GM18858 (cell line): ENCODE results near the gene TOM1L2.
"Not testable (repeated sequence)": the region's sequence is repeated elsewhere in the genome, so short reads cannot be mapped to it uniquely, and the experiment has no call there.

Experiments used
- ATAC-seq: cut with Tn5 transposase; IDR thresholded peaks from one replicate; pipeline ENCODE4 v1.9.1; 2021; ENCODE audit not compliant: unreplicated experiment

The TOM1L2 gene

DNA sequence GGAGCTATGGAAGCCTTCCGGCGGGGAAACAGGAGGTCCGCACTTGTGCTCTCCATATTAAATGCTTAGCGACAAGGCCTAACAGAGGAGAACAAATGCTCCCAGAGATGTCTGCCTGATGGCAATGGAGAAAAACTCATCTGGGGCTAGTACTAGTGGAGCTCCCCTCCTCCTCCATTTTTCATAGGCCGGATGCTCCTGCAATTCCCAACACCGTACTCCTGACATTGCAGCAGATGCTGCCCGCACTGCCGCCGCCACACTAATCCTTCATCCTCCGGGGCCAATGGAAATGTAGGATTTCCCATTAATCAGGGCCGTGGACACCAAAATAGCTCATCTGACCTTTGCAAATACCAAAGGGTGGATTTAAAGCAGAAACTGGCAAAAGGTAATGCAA is 27.5 kb downstream of the TOM1L2 start:
- no peak for ATAC-seq

DNA sequence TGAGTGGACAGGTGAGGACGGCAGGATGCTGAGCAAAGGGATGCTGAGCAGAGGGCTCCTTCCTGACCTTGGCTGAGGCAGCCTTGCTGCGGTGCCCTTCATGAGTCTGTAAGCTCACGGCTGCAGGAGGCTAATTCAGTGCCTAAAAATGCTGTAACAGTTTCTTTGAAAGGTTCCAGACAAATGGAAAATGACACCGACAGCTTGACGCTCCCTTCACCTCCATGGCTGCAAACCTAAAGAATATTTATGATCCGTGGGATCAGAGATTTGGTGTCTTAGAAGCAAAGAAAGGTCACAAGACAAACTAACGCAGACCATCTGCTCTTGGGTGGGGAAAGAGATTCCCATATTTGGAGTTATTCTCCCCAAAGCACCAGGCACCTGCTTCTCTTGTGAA is 28.0 kb downstream of the TOM1L2 start:
- no peak for ATAC-seq

DNA sequence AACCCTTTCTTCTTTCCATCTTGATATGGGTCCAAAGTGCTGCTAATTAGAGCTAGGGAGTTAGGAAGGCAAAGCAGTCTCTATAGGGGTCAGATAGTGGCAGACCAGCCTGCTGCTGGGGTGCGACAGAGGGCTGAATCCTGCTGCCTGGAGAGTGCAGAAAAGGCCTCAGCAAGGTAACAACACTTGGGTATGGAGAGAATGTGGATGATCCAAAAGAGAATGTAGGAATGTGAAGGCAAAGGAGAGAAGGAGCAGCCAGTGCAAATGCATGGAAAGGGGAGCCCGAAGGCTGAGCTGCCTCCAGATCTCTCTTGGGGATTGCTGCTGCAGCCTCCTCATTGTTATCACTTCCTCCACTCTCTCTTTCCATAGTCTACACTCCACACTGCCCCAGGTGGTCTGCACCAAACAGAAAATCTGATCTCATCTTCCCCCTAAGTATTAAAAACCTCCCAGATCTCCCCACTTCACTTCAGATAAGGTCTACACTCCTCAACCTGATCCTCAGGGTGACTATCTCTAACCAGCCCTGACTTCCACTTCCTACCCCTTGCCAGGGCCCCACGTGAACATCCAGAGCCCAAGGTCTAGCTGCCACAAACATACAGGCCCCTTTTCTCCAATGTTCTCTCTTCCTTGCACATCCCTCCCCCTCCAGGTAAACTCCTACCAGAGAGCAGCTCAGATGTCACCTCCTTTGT is 28.8 kb downstream of the TOM1L2 start:
- no peak for ATAC-seq

DNA sequence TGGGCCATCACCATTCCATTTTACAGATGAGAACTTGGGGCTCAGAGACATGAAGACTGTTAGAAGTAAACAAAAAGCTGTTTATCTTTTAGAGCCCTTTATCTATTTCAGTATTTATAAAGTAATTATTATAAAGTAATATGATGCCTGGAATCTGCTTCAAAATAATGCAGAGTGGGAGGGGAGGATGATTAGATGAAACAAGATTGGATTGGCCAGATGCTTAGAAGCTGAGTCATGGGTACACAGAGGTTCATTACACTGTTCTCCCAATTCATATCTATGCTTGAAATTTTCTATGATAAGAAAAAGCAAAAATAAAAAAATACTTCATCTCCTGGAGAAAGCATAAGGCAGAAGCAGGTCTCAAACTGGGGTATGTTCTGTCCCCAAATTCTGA is 29.4 kb downstream of the TOM1L2 start:
- no peak for ATAC-seq

DNA sequence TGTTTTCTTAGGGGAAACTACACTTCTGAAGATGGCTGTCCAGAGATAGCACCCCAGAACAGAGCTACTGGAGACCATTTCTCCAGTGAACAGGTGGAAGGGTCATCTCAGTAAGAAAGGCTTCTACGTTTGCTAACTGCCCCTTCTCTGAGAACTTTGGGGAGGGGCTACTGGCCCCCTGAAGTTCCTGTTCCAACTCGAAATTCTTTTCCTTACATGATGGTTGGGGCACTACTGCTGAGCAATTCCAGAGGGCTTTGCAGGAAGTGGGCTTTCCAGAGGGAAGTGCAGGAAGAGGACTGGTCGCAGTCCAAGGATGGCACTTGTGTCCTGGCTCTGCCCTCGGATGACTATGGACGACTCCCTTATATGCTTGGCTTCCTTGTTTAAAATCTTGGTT is 31.2 kb downstream of the TOM1L2 start:
- no peak for ATAC-seq

DNA sequence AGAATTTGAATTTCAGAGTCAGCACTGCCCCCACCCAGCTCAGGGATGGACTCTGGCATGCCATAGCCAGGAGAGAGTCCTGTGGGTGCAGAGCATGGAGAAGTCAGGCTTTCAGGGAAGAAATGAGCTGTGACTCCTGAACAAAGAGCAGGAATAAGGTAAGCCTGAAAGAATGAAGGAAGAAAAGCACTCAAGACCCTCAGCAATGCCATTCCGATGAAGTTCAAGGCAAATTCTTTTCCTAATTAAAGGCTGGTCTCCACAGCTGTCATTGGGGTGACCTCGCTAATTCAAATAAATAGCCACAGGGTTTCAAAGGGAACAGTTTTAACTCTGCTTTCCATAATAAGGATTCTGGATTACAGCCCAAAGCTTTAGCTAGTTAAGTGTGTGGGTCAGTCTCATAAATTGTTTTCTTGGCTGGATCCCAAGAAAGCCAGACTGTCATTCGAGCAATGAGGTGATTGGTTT is 31.7 kb downstream of the TOM1L2 start:
- ATAC-seq, result no peak

DNA sequence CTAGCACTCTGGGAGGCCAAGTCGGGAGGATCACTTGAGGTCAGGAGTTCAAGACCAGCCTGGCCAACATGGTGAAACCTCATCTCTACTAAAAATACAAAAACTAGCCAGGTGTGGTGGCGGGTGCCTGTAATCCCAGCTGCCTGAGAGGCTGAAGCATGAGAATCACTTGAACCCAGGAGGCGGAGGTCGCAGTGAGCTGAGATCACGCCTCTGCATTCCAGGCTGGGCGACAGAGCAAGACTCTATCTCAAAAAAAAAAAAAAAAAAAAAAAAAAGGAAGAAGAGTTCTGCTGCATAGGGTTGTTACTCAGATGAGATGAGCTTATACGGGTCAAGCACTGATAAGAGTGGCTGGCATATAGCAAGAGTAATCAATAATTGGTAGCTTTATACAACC is 32.3 kb downstream of the TOM1L2 start:
- not testable (repeated sequence) for ATAC-seq

DNA sequence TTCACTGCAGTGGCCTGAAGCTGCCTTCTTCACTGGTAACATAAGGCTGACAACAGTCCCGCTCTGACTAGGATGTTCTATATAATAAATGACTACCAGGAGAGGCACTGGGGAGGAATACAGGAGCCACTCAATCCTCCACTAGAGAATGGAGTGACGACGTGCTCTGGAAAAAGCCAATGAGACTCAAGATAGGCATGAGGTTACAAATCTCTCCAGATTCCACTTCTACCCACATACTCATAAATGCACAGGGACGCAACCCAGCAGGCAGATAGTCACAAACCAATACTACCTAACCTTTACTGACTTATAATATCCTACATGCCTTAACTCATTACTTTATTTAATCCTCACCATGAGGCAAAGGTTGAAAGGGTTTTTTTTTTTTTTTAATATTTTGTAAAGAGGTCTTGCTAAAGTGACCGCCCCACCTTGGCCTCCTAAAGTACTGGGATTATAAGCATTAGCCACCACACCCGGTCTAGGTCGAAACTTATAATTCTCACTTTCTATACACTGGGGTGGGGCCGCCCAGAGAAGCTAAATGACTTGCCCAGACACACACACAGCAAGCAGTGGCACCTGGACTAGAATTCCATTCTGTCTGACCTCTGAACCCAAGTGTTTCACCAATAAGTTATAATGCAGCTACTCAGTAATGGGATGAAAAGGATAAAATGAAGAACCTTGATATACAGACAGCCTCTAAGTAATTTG is 33.7 kb downstream of the TOM1L2 start:
- no peak for ATAC-seq

DNA sequence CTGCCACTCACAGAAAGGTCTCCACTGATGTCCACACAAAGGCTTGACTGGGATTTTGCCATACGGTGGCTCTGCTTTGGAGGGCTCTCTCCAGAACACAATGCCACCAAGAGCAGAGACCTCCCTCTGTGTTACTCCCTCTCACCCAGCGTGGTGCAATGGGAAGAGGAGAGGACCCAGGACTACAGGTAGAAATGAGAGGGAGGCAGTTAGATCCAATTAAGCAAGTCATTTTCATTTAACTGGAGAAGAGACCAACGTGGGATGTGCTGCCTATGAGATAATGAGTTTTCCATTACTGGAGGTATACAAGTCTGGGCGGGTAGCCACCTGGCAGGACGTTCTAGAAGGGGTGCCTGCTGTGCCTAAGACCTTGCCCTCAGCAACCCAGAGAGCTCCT is 34.2 kb downstream of the TOM1L2 start:
- no peak for ATAC-seq

DNA sequence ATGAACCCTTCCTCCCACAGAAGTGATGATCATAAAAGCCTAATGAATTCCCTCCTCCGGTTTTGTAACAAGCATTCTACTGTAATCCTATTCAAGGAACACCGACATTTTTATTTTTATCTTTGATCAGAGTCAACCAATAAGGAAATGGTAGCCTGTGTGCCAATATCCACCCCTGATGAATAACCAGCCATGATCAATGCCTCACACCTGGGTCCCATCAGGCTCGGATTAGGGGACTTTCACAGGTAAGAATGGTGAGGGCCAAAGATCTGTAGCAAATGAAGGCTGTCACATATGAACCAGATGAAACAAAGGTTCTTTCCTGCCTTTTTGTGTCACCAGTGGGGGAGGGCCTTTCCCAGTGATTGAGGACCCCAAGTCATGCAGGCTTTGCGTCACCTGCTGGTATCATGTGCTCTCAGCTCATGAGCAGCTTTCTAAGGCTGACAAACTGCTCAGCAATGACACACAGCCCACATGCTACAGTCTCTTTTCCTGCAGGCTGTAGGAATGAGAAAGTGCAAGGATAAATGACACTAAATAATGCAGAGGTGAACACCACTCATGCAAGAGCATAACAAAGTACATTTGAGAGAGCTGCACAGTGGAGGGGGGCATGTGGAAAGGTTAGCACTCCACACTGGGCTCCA is 34.9 kb downstream of the TOM1L2 start:
- no peak for ATAC-seq

DNA sequence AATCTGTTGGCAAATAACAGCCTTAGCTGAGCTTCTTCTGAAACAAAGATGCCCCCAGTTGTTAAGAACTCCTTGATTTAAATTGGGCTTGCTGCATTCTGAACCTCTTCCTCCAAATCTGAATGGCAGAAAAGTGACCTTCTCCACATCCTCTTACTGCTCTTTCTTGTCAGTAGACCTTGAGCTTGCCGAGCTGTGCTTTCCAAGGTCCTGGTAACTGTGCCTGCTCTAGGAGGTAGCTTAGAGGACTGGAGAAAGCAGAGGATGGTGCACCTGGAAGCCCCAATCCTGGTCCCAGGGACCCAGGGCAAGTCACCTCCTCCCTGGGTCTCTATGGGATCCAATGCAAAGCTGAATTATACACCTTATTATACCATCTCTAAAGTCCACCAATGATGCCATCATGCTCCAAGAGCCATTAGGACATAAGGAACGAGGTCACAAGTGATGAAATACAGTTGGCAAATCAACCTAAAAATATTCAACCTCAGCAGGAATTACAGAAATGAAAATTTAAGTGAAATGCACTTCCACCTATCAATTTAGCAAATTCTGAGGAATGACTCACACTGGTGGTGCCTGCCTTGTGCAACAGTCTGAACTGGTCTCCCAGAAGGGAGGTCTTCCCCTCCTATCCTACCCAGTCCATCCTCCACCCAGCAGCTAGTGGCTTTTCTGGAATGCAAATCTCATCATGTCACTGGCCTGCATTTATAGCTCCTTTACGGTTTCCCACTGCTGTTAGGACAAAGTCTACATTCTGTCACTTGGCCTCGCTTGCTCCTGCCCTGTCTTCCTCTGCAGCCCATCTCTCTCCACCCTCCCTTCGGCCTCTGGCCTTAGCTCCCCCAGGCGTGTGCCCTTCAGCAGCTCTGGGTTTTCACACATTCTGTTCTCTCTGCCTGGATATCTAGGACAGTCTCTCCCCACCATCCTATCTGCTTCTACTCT is 36.6 kb downstream of the TOM1L2 start:
- no peak for ATAC-seq

DNA sequence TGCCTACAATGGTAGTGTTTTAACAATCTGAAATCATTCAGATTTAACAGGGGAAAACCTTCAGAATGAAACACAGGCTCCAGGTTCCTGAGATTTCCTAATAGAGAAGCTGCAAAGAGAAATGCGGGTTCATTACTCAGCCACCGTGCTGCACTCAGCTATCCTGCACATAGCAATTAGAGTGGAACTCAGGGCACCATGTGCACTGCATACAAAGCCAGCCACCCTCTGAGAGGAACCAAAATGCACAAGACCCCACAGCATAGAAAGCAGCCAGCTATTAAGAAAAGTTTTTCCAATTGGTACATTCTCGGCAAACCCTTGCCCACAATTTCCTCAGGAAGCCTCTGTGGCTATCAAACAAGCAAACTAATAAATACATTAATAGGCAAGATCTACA is 37.4 kb downstream of the TOM1L2 start:
- no peak for ATAC-seq

DNA sequence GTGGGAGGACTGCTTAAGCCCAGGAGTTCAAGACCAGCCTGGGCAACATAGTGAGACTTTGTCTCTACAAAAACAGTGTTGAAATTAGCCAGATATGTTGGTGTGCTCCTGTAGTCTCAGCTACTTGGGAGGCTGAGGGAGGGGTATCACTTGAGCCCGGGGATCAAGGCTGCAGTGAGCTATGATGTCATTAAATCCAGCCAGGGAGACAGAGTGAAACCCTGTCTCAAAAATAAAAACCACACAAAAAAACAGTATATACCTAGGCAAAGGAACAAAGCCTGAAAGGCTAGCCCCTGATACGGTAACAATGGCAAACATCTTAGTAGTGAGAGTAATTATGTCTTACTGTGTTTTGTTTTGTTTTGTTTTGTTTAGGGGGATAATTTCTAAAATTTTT is 38.0 kb downstream of the TOM1L2 start:
- ATAC-seq, result no peak

DNA sequence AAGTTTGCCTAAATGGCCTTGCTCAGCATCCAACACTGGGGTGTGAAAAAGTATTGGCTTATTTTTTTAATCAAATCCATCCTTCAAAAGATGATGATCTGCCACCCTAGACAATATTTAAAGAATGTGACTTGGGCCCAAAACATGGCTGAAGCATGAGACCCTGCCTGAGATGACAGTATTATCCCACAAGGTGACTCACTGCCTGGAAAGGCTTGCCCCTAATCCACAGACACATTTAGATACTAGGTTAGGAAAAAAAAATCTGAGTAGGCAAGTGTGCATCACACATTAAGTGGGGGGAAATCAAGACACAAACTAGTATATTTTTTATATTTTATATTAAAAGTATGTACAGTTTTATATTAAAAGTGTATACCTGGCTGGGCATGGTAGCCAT is 38.4 kb downstream of the TOM1L2 start:
- ATAC-seq, result no peak

DNA sequence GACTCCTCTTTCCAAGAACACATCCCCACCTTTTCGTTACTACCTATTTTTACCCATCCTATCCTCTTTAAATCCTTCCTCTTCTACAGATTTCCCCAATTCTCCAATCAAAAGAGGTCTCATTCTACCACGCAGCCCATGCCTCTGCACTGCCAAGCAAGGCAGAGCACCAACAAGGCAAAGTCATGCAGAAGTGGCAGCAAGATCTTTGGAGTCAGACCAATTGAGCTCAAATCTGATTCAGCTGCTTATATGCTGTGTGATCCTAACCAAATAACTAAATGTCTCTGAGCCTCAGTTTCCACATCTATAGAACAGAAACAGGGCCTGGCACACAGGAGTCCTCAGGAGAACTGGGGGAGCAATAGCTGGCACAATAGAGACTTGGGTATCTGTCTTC is 41.0 kb downstream of the TOM1L2 start:
- no peak for ATAC-seq

DNA sequence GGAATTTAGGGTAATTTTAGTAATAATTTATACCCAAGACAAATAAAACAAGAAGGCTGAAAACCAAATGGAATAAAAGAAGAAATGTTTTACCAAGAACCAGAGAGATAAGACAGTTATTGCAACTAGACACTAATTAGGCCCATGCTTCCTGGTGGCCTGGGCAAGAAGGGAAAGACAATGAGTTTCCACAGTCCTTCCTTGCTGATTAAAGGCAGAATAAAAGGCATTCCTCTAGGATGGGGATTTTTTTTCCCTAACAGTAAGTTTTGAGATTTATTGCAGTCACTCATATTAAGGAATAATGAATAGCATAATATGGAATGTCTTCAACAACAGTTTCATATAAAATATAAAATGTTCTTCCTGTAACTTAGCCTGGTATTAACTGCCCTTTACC is 41.5 kb downstream of the TOM1L2 start:
- no peak for ATAC-seq

DNA sequence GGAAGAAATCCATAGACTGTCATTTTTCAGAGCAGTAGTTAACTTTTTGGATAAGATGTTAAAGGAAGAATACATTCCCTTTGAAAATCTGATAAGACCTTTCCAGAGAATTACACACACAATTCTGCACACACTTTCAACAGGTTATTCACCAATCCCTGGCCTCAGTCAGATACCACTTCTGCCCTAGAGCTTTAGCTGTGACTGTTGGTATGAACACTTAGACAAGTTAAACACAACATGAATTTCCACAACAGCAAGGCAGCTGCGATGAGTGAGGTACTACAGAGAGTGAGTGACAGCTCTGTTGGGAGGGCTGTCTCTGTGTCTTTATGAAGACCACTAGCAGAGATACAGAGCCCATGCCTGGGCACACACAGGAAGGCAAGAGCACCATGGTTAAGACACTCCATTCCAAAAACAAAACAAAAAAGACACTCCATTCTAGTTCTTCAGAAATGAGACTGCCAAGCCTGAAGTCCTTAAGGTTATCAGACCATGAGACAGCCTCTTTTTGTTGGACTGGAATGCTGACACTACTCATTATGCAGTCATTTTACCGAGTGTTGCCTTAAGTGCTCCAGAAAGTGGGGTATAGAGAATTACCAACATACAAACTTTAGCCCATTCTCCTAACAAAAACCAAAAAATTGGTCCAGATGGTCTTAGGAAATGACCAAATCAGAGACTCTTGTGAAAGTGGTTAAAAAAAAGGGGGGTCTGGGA is 42.4 kb downstream of the TOM1L2 start:
- no peak for ATAC-seq

DNA sequence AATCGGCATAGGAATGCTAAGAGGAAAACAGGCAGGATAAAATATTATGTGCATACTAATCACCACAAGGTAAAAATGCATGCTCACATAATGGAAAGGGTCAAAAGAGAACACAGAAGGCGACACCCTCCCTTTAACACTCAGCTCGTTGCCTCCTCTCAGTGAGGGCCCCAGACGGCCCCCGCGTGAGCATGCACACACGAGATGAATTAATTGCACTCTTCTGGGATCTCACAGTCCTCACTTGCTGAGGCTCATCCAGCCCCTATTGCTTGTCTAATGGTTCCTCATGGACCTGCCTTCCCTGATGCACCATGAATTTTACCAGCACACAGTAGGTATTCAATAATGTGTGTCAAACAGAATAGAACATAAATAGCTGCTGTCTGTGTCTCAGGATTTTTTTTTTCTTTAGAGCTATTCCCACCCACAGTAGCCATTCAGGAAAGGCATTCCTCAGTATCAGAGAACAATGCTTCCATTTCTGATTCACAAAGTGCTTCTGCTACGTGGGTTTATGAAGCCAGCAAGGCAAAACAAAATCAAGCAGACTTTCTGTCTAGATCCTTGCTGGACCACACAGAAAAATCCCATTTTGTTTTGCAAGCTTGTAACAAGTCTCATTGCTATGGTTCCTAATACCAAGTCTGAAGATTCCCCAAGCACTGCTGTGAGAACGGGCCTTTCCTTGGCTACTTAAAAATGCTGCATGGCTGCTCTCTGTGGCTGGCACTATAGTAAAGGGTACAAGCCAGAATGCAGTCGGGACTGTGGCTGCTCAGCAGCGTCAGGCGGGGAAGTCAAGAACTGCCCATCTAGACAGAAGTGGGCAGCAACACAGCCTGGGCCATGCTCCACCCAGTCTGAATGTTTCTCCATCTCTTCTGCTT is 43.6 kb downstream of the TOM1L2 start:
- ATAC-seq, result no peak

DNA sequence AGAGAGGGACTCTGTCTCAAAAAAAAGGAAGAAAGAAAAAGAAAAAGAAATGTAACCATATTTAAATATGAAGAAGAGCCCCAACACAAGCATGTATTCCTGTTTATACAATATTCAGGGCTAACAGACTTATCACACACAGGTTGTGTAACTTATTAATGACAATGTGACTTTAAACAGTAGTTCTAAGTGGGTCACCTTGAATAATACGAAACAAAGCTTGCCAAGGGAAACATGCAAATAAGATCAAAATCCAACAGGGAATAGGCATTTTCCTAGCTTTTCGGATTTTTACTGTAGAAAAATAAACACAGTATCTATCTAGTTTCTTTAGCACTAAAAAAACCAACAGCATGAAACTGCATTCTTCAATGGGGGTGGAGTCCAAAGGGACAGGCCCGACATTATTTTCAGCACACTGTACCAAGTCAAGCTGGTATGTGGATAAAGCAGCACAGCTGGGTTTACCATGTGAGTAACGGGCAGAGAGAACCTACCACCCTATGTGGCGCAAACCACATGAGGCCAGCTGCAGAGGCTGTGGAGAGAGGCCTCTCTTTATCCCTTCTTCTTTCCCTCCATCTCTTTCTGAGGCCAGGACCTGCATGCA is 45.3 kb downstream of the TOM1L2 start:
- ATAC-seq, result no peak
